Endothelial cell of umbilical vein (primary cell): ENCODE results near the gene NEDD4L. TPM values are rescaled to one million over a fixed set of nuclear protein-coding genes. Genes with fewer than 3 reads are reported as not detected.

Experiments used
- BruUV-seq: library from RNA; stranded (reverse); fragments of 400-500 nt; replicated peaks from 2 replicates; lab custom pipeline; 2021; lab: Mats Ljungman, UMichigan
- CTCF ChIA-PET: fragments of 300-600, 350-600 bp; sonication (Branson Sonifier 250); formaldehyde crosslinking; loops from one replicate; lab custom pipeline; 2021; ENCODE audit warnings: antibody characterized with exemption, inconsistent platforms; lab: Charles Lee
- POLR2A ChIA-PET: fragments of 300-600, 350-600 bp; sonication (Branson Sonifier 250); formaldehyde crosslinking; loops from one replicate; lab custom pipeline; 2021; ENCODE audit warnings: antibody characterized with exemption, inconsistent platforms; lab: Charles Lee
- DNase-seq: peaks from one replicate; pipeline ENCODE4 v3.0.0-alpha.2; 2011; ENCODE audit warnings: low read depth, low spot score
- FAIRE-seq: peaks from 2 replicates; lab custom pipeline; 2011; peaks lifted over from hg19 to GRCh38; lab: Jason Lieb, UNC
- H2AFZ ChIP-seq: 2 replicates; pipeline ENCODE4 v1.6.0; 2012; ENCODE audit warnings: low read depth, low read length, control low read depth, inconsistent platforms
- H3K27ac ChIP-seq: 2 replicates; pipeline ENCODE4 v1.5.1; 2011; ENCODE audit warnings: low read depth, mild to moderate bottlenecking, control low read depth, low read length, moderate library complexity; ENCODE audit not compliant: insufficient read depth
- H3K27me3 ChIP-seq, 2 experiments: 2 replicates each; pipeline versions ENCODE4 v1.6.0 to v1.6.1; 2011; ENCODE audit warnings: low read length in 2 of 2, mixed read lengths in 1 of 2; ENCODE audit not compliant: control insufficient read depth in 2 of 2, insufficient read depth in 2 of 2
- H3K36me3 ChIP-seq, 2 experiments: 2 replicates in 1 of 2; 3 replicates in 1 of 2; pipeline ENCODE4 v1.5.1; 2011; ENCODE audit warnings: low read length in 2 of 2, mild to moderate bottlenecking in 1 of 2, moderate library complexity in 1 of 2; ENCODE audit not compliant: control insufficient read depth in 2 of 2, insufficient read depth in 2 of 2; ENCODE audit errors: extremely low read depth in 1 of 2
- H3K4me1 ChIP-seq: 3 replicates; pipeline ENCODE4 v1.5.1; 2011; ENCODE audit warnings: mild to moderate bottlenecking, low read length; ENCODE audit not compliant: control insufficient read depth, insufficient read depth; ENCODE audit errors: extremely low read depth
- H3K4me2 ChIP-seq: 2 replicates; pipeline ENCODE4 v1.6.1; 2011; ENCODE audit warnings: low read length, control low read depth, mixed read lengths; ENCODE audit not compliant: insufficient read depth
- H3K4me3 ChIP-seq, 3 experiments: fragments of 200-600 bp in 1 of 3; sonication (generic), shearing (Covaris generic) in 1 of 3; replicated peaks in 1 of 3; 2 replicates each; pipeline ENCODE4 v1.5.1; 2011 to 2016; ENCODE audit warnings: control low read depth in 3 of 3, low read length in 3 of 3, mild to moderate bottlenecking in 2 of 3, inconsistent platforms in 1 of 3, low read depth in 1 of 3, moderate library complexity in 1 of 3; ENCODE audit not compliant: insufficient read depth in 1 of 3
- H3K79me2 ChIP-seq: 2 replicates; pipeline ENCODE4 v1.6.0; 2012; ENCODE audit warnings: low read length, inconsistent platforms; ENCODE audit not compliant: control insufficient read depth, insufficient read depth
- H3K9ac ChIP-seq: replicated peaks from 2 replicates; pipeline ENCODE3; 2011; ENCODE audit warnings: low read length, control low read depth; ENCODE audit not compliant: insufficient read depth; ENCODE audit errors: extremely low read depth
- H3K9me1 ChIP-seq: replicated peaks from 3 replicates; pipeline ENCODE4 v1.6.0; 2011; ENCODE audit warnings: mild to moderate bottlenecking, low read length; ENCODE audit not compliant: control insufficient read depth, insufficient read depth; ENCODE audit errors: extremely low read depth
- H3K9me3 ChIP-seq: replicated peaks from 2 replicates; pipeline ENCODE4 v1.5.1; 2012; ENCODE audit warnings: low read length, inconsistent platforms; ENCODE audit not compliant: control insufficient read depth, insufficient read depth
- H4K20me1 ChIP-seq: replicated peaks from 2 replicates; pipeline ENCODE3; 2011; ENCODE audit warnings: mild to moderate bottlenecking, low read length; ENCODE audit not compliant: control insufficient read depth, insufficient read depth; ENCODE audit errors: extremely low read depth
- CTCF ChIP-seq, 2 donors: IDR thresholded peaks; 1 replicate in 1 of 2; 2 replicates in 1 of 2; pipeline ENCODE4 v1.5.1; 2011; ENCODE audit warnings: low read length in 2 of 2, mild to moderate bottlenecking in 2 of 2, moderate library complexity in 2 of 2, control low read depth in 1 of 2, inconsistent platforms in 1 of 2, low read depth in 1 of 2; ENCODE audit not compliant: insufficient read depth in 1 of 2; ENCODE audit errors: extremely low read depth in 1 of 2
- EZH2 ChIP-seq: IDR thresholded peaks from 2 replicates; pipeline ENCODE4 v1.6.1; 2012; ENCODE audit warnings: borderline replicate concordance, low read depth, mild to moderate bottlenecking, moderate library complexity, low read length, inconsistent platforms; ENCODE audit not compliant: severe bottlenecking
- FOS ChIP-seq: IDR thresholded peaks from 2 replicates; pipeline ENCODE4 v1.6.1; 2011; ENCODE audit warnings: mild to moderate bottlenecking, low read length, moderate library complexity, borderline replicate concordance; ENCODE audit not compliant: insufficient read depth
- GATA2 ChIP-seq: IDR thresholded peaks from 2 replicates; pipeline ENCODE4 v1.7.0; 2011; ENCODE audit warnings: low read depth, mild to moderate bottlenecking, moderate library complexity, mixed read lengths, low read length; ENCODE audit not compliant: insufficient read length, insufficient read depth
- JUN ChIP-seq: IDR thresholded peaks from 2 replicates; pipeline ENCODE4 v1.6.1; 2011; ENCODE audit warnings: borderline replicate concordance, low read depth; ENCODE audit not compliant: insufficient read length, insufficient read depth
- MAX ChIP-seq: IDR thresholded peaks from 2 replicates; pipeline ENCODE4 v1.6.1; 2011; ENCODE audit not compliant: insufficient read depth, insufficient read length
- MYC ChIP-seq: IDR thresholded peaks from one replicate; pipeline ENCODE4 v1.6.1; 2011; ENCODE audit warnings: mild to moderate bottlenecking, low read depth, low read length
- POLR2A ChIP-seq: IDR thresholded peaks from 2 replicates; pipeline ENCODE4 v1.6.1; 2012; ENCODE audit warnings: low read depth, mild to moderate bottlenecking, control low read depth, low read length
- POLR2AphosphoS5 ChIP-seq: IDR thresholded peaks from 2 replicates; pipeline ENCODE4 v1.6.1; 2012; ENCODE audit warnings: low read depth, mild to moderate bottlenecking, control low read depth, low read length, moderate library complexity; ENCODE audit not compliant: insufficient read depth
- dilution Hi-C: fragments of 300-500 bp; cut with MboI; formaldehyde crosslinking; loops from one replicate; pipeline ENCODE4 v1.15.0; 2019; ENCODE audit warnings: low sequenced_read_pairs; ENCODE audit not compliant: extremely low pct_ligation_motif_present
- intact Hi-C: fragments of 100-400 bp; cut with micrococcal nuclease; formaldehyde crosslinking; loops from one replicate; pipeline ENCODE4 v1.10.0; 2022
- polyA plus RNA-seq, 4 experiments: library from polyadenylated mRNA; depleted of rRNA in 3 of 4; stranded (reverse) in 3 of 4; unstranded in 1 of 4; fragments of >200 nt; gene quantifications; 2 replicates each; pipeline versions ENCODE4 v1.2.1 to v1.2.3, GENCODE V29; 2011 to 2012; ENCODE audit warnings: missing spikeins in 1 of 4
- total RNA-seq: library from RNA; stranded (reverse); gene quantifications from 2 replicates; pipeline ENCODE4 v1.2.3, GENCODE V29; 2021

The NEDD4L gene
- total and polyA plus RNA-seq, 2 donors (not counting 3 experiments of a cell fraction or from before 2014, with no cell fraction given): 20.5 to 78.9 TPM

- peak; percentile 55 for DNase-seq
- POLR2A ChIA-PET: no interaction called here
- no peaks in the 10 kb centered on the region for H3K4me1 ChIP-seq
- H3K27ac ChIP-seq: no peak overlapping the region
- no TSS peak for BruUV-seq
- H4K20me1 ChIP-seq: no peaks in the 10 kb centered on the region
- intact Hi-C loops: no loop called here
- H2AFZ ChIP-seq: no peak overlapping the region
- H3K4me3 ChIP-seq: no peak overlapping the region
- no peaks in the 10 kb centered on the region for H3K36me3 ChIP-seq
- no peaks in the 10 kb centered on the region for H3K9me1 ChIP-seq
- TF ChIP-seq GATA2 (no peak), CTCF (IDR thresholded peaks at IDR 0.05; ENCODE audit: extremely low read depth in 1 of 2, insufficient read depth in 1 of 2, low read depth in 1 of 2, low read length in 2 of 2) (peak; percentile 18 to 21)
- dilution Hi-C loops: no loop called here
- H3K9me3 ChIP-seq: no peaks in the 10 kb centered on the region
- H3K79me2 ChIP-seq: no peaks in the 10 kb centered on the region
- peak; percentile 54 for FAIRE-seq
- H3K27me3 ChIP-seq: no peaks in the 10 kb centered on the region
- no peak overlapping the region for H3K9ac ChIP-seq
- CTCF ChIA-PET: interaction anchor here (0.6 to 9.8 kb wide), 20 partner anchors 8 to 445 kb away, joined by 3 to 144 read pairs (median 4); partner anchors contain the start of gene NEDD4L
- no peak overlapping the region for H3K4me2 ChIP-seq
These were observed 7.9 kb downstream of the NEDD4L start for GRCh38 chr18:58051765-58052460.

- Histone ChIP-seq H3K9me1 (no peaks in the 10 kb centered on the region), H3K4me2 (no peak overlapping the region), H3K4me3 (no peak overlapping the region), H3K27ac (no peak overlapping the region), H3K9me3 (no peaks in the 10 kb centered on the region), H3K36me3 (no peaks in the 10 kb centered on the region), H2AFZ (no peak overlapping the region), H4K20me1 (no peaks in the 10 kb centered on the region), H3K4me1 (no peaks in the 10 kb centered on the region), H3K27me3 (no peaks in the 10 kb centered on the region), H3K79me2 (no peaks in the 10 kb centered on the region), H3K9ac (no peak overlapping the region)
- ChIA-PET POLR2A (no interaction called here), CTCF (interaction anchor here (0.6 to 9.8 kb wide), 11 partner anchors 10 to 456 kb away, joined by 3 to 144 read pairs (median 5); partner anchors contain the start of gene NEDD4L)
- intact Hi-C loops: no loop called here
- no peak for FAIRE-seq
- no TSS peak for BruUV-seq
- TF ChIP-seq MAX (no peak), JUN (no peak), GATA2 (no peak), FOS (no peak), POLR2A (no peak), MYC (no peak), CTCF (IDR thresholded peaks at IDR 0.05; ENCODE audit: extremely low read depth in 1 of 2, insufficient read depth in 1 of 2, low read depth in 1 of 2, low read length in 2 of 2) (no peak), POLR2AphosphoS5 (no peak), EZH2 (no peak)
- dilution Hi-C loops: no loop called here
- no peak for DNase-seq
These were observed 8.9 kb downstream of the NEDD4L start for GRCh38 chr18:58052960-58053359.
